DOHH2 (cell line): ENCODE results near the gene MRPS23.

Source experiments
- CTCF ChIP-seq: fragments of 200-600 bp; sonication (generic); IDR thresholded peaks from one replicate; pipeline ENCODE4 v1.5.1; 2014; ENCODE audit warnings: antibody characterized with exemption, mild to moderate bottlenecking, low read depth, low read length; ENCODE audit not compliant: poor library complexity, severe bottlenecking
- EZH2phosphoT487 ChIP-seq: fragments of 200-600 bp; sonication (generic); IDR thresholded peaks from 2 replicates; pipeline ENCODE4 v1.6.1; 2017; ENCODE audit warnings: borderline replicate concordance, mild to moderate bottlenecking, antibody characterized with exemption, low read length, moderate library complexity, mixed read lengths

- no peak for TF ChIP-seq CTCF
- TF ChIP-seq EZH2phosphoT487: no peak
These were observed 38.9 kb downstream of the MRPS23 start for GRCh38 chr17:57810721-57811637.
